Measurements from ENCODE around the gene PIANP. TPM values are rescaled to one million over a fixed set of nuclear protein-coding genes. Genes with fewer than 3 reads are reported as not detected.

Gene PIANP
- total and polyA plus RNA-seq, 2 donors (not counting 1 experiment from before 2014, with no cell fraction given): 0.24 to 0.54 TPM

GRCh38 chr12:6688999-6689882 lies 11.4 kb downstream of the PIANP start, which contains the start of gene ZNF384:
Gene ZNF384 (minus strand): TSS chr12:6689375. CDS start chr12:6679520, 9,855 bp downstream.
- Histone ChIP-seq H4K20me1 (ENCODE audit: control insufficient read depth, insufficient read depth, low read length, poor library complexity, severe bottlenecking) (peaks cover 9% of the 10 kb centered on the region), H3K27me3 (replicated peaks in 1 of 4; ENCODE audit: control extremely low read depth in 1 of 4, control insufficient read depth in 3 of 4, insufficient read depth in 4 of 4, low read length in 3 of 4) (no peaks in the 10 kb centered on the region), H3K4me2 (replicated peaks; ENCODE audit: low read depth, low read length, poor library complexity, severe bottlenecking) (peak within 1 kb of the TSS; percentile 97), H3K4me1 (ENCODE audit: control insufficient read depth in 2 of 2, insufficient read depth in 2 of 2, low read length in 2 of 2) (peaks cover 28 to 29% of the 10 kb centered on the region in 2 donors), H3K36me3 (replicated peaks in 1 of 2; ENCODE audit: control extremely low read depth in 1 of 2, control insufficient read depth in 1 of 2, extremely low read depth in 1 of 2, insufficient read depth in 2 of 2, low read length in 1 of 2) (peaks cover 0 to 23% of the 10 kb centered on the region in 2 experiments), H3K27ac (ENCODE audit: low read length in 2 of 2) (peak within 1 kb of the TSS; percentile 75 to 91), H3K9me3 (ENCODE audit: control extremely low read depth in 1 of 3, control insufficient read depth in 2 of 3, insufficient read depth in 1 of 3, low read length in 2 of 3) (no peaks in the 10 kb centered on the region), H2AFZ (ENCODE audit: insufficient read depth, low read depth, low read length, poor library complexity, severe bottlenecking) (peak within 1 kb of the TSS; percentile 92), H3K4me3 (ENCODE audit: control extremely low read depth in 1 of 5, extremely low read depth in 1 of 5, insufficient read depth in 1 of 5, low read depth in 2 of 5, low read length in 4 of 5) (peak within 1 kb of the TSS; percentile 53 to 95 (median 93)), H3K79me2 (ENCODE audit: control insufficient read depth, insufficient read depth, low read length) (peaks cover 72% of the 10 kb centered on the region), H3K9ac (ENCODE audit: low read length) (peak within 1 kb of the TSS; percentile 93)
- CTCF ChIA-PET: interaction anchor here (0.6 to 2.4 kb wide), 26 partner anchors 10 to 281 kb away, joined by 3 to 34 read pairs (median 5); partner anchors contain the start of genes COPS7A, ING4, LPAR5 and MLF2
- DNase-seq (peak; percentile 99), ATAC-seq (ENCODE audit: low read depth) (peak; percentile 76)
- peak within 1 kb of the TSS; percentile 94 for H3K4me3 Mint-ChIP-seq
- H3K9me3 Mint-ChIP-seq (ENCODE audit: insufficient read depth): no peaks in the 10 kb centered on the region
- WGBS (ENCODE audit: insufficient coverage): under 1% methylated on average over 55 of the region's 72 CpGs
- intact Hi-C loops (cut with micrococcal nuclease): loop anchor here (1.0 to 2.0 kb wide), 7 partner anchors 26 to 133 kb away; partner anchors contain the start of genes CHD4, IFFO1, ING4 and MLF2
- POLR2A ChIA-PET: interaction anchor here (0.6 to 2.7 kb wide), 24 partner anchors 9 to 310 kb away, joined by 3 to 51 read pairs (median 5); partner anchors contain the start of genes CDCA3, COPS7A, ING4 and LPAR5
- H3K27me3 Mint-ChIP-seq: no peaks in the 10 kb centered on the region
- TF ChIP-seq EZH2 (IDR thresholded peaks at IDR 0.05; ENCODE audit: borderline replicate concordance, insufficient read depth, low read depth, low read length, poor library complexity, severe bottlenecking) (no peak), CTCF (IDR thresholded peaks at IDR 0.05) (no peak)
- H3K4me1 Mint-ChIP-seq: peaks cover 55% of the 10 kb centered on the region
- peak within 1 kb of the TSS; percentile 97 for H3K27ac Mint-ChIP-seq

Measured in B cell (primary cell).